SK-N-SH (cell line): Measurements from ENCODE around the gene SAXO1. TPM values are rescaled to one million over a fixed set of nuclear protein-coding genes. Genes with fewer than 3 reads are reported as not detected.
A peak's percentile ranks its signal among the peaks of the same experiment; 100 is the strongest.

Experiments
- CTCF ChIA-PET: fragments of 300-600, 350-600 bp; formaldehyde crosslinking; extraction: SDS; loops from one replicate; lab custom pipeline; 2021; lab: Yijun Ruan, JAX
- POLR2A ChIA-PET: fragments of 350-600 bp; sonication (Branson Sonifier 250); formaldehyde crosslinking; extraction: SDS; loops from one replicate; lab custom pipeline; 2020; ENCODE audit warnings: antibody characterized with exemption, inconsistent platforms; lab: Yijun Ruan, JAX
- DNase-seq: peaks from one replicate; pipeline ENCODE4 v3.0.0; 2012
- H2AFZ ChIP-seq: fragments of 200-600 bp; sonication (generic); 2 replicates; pipeline ENCODE4 v1.8.1; 2016; ENCODE audit warnings: antibody characterized with exemption, mild to moderate bottlenecking, low read depth
- H3F3A ChIP-seq: fragments of 200-600 bp; sonication (generic); replicated peaks from 2 replicates; pipeline ENCODE3; 2016; ENCODE audit warnings: antibody characterized with exemption, mild to moderate bottlenecking; ENCODE audit not compliant: insufficient read depth
- H3K27ac ChIP-seq, 2 experiments: fragments of 200-500 bp in 1 of 2; fragments of 200-600 bp in 1 of 2; sonication (Bioruptor generic) in 1 of 2; sonication (generic), shearing (Covaris generic) in 1 of 2; 2 replicates each; pipeline versions ENCODE4 v1.5.1 to v1.6.1; 2014 to 2016; ENCODE audit warnings: low read depth in 2 of 2, inconsistent platforms in 1 of 2, low read length in 1 of 2, mild to moderate bottlenecking in 1 of 2, mixed read lengths in 1 of 2
- H3K27me3 ChIP-seq: fragments of 200-600 bp; sonication (generic), shearing (Covaris generic); 2 replicates; pipeline ENCODE4 v1.6.1; 2016; ENCODE audit warnings: mixed run types; ENCODE audit not compliant: insufficient read depth
- H3K36me3 ChIP-seq, 2 experiments: fragments of 200-500 bp in 1 of 2; fragments of 200-600 bp in 1 of 2; sonication (Bioruptor generic) in 1 of 2; sonication (generic) in 1 of 2; replicated peaks in 1 of 2; 2 replicates each; pipeline versions ENCODE3 to v1.5.1; 2014 to 2016; ENCODE audit warnings: low read length in 1 of 2, mild to moderate bottlenecking in 1 of 2; ENCODE audit not compliant: insufficient read depth in 2 of 2, control insufficient read depth in 1 of 2
- H3K4me1 ChIP-seq, 2 experiments: fragments of 200-500 bp in 1 of 2; fragments of 200-600 bp in 1 of 2; sonication (Bioruptor generic) in 1 of 2; sonication (generic), shearing (Covaris generic) in 1 of 2; 2 replicates each; pipeline versions ENCODE4 v1.5.1 to v1.6.1; 2014 to 2016; ENCODE audit warnings: low read depth in 1 of 2, low read length in 1 of 2, mixed run types in 1 of 2; ENCODE audit not compliant: insufficient read depth in 2 of 2, control insufficient read depth in 1 of 2
- H3K4me2 ChIP-seq: fragments of 200-600 bp; sonication (generic), shearing (Covaris generic); 2 replicates; pipeline ENCODE4 v1.6.1; 2017; ENCODE audit warnings: mixed run types
- H3K4me3 ChIP-seq, 2 experiments: fragments of 200-500 bp in 1 of 2; fragments of 200-600 bp in 1 of 2; sonication (Bioruptor generic) in 1 of 2; sonication (generic), shearing (Covaris generic) in 1 of 2; 2 replicates each; pipeline versions ENCODE4 v1.5.1 to v1.8.1; 2014 to 2016; ENCODE audit warnings: low read depth in 2 of 2, inconsistent platforms in 1 of 2, low read length in 1 of 2, mild to moderate bottlenecking in 1 of 2, mixed read lengths in 1 of 2, moderate library complexity in 1 of 2
- H3K79me2 ChIP-seq: fragments of 200-600 bp; sonication (generic); 2 replicates; pipeline ENCODE4 v1.8.1; 2017; ENCODE audit warnings: mild to moderate bottlenecking; ENCODE audit not compliant: insufficient read depth
- H3K9ac ChIP-seq: fragments of 200-600 bp; sonication (generic); 2 replicates; pipeline ENCODE4 v1.6.1; 2017; ENCODE audit warnings: mixed run types
- H3K9me2 ChIP-seq: fragments of 200-600 bp; sonication (generic); 2 replicates; pipeline ENCODE4 v1.6.1; 2017; ENCODE audit warnings: mixed run types
- H3K9me3 ChIP-seq: fragments of 200-600 bp; sonication (generic); 2 replicates; pipeline ENCODE4 v1.6.1; 2017; ENCODE audit warnings: mixed run types, mild to moderate bottlenecking, moderate library complexity
- H4K20me1 ChIP-seq: fragments of 200-600 bp; sonication (generic); 2 replicates; pipeline ENCODE4 v1.6.1; 2017; ENCODE audit warnings: mild to moderate bottlenecking, mixed run types; ENCODE audit not compliant: insufficient read depth
- CHD2 ChIP-seq: fragments of 150-350 bp; IDR thresholded peaks from 2 replicates; pipeline ENCODE4 v1.6.1; 2018; ENCODE audit warnings: low read length; ENCODE audit not compliant: partially characterized antibody
- FOSL2 ChIP-seq: IDR thresholded peaks from 2 replicates; pipeline ENCODE4 v1.4.0; 2012; ENCODE audit warnings: low read depth, mild to moderate bottlenecking, moderate library complexity, borderline replicate concordance
- GABPA ChIP-seq: IDR thresholded peaks from 2 replicates; pipeline ENCODE4 v1.4.0; 2012; ENCODE audit warnings: low read depth, mild to moderate bottlenecking
- GATA2 ChIP-seq: sonication (generic); formaldehyde crosslinking; IDR thresholded peaks from 2 replicates; pipeline ENCODE4 v1.5.0; 2020; ENCODE audit warnings: mild to moderate bottlenecking, missing genetic modification reagents
- MXI1 ChIP-seq: IDR thresholded peaks from 2 replicates; pipeline ENCODE4 v1.6.1; 2012; ENCODE audit warnings: mild to moderate bottlenecking, low read depth, low read length, improper control_type of control experiment
- TAF1 ChIP-seq: IDR thresholded peaks from 2 replicates; pipeline ENCODE4 v1.6.1; 2012; ENCODE audit warnings: low read depth, mild to moderate bottlenecking, low read length, moderate library complexity, borderline replicate concordance
- WGBS: methylation state at CpG from one replicate; pipeline ENCODE4 v1.1.6; 2017; ENCODE audit warnings: low lambda C conversion rate; 5-methylcytosine and 5-hydroxymethylcytosine counted together
- polyA plus RNA-seq, 3 experiments: library from polyadenylated mRNA; depleted of rRNA; stranded (reverse); fragments of >200 nt; gene quantifications; 2 replicates each; pipeline ENCODE4 v1.2.3, GENCODE V29; 2012

Gene SAXO1
- polyA plus RNA-seq, 1 of the 3 experiments (the other 2 are of a cell fraction), result 0.03 TPM

DNA sequence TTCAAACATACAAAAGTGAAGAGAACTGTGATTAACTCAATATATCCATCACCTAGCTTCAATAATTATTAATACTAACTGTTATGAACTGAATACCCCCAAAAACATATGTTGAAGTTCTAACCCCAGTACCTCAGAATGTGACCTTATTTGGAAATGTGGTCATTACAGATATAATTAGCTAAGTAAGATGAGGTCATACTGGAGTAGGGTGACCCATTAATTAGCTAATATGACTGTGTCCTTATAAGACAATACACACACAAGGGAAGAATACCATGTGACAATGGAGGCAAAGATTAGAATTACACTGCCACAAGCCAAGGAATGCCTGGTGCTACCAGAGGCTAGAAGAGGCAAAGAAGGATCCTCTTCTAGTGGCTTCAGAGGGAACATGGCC lies 24.0 kb upstream of the SAXO1 start (continued):
- TF ChIP-seq CHD2 (no peak), FOSL2 (no peak), TAF1 (no peak)

GRCh38 chr9:19050637-19051591 lies 17.9 kb upstream of the SAXO1 start:
- H3K27me3 ChIP-seq, result no peaks in the 10 kb centered on the region
- peak overlapping the region; percentile 92 for H3K9ac ChIP-seq
- peak overlapping the region; percentile 77 for H3K4me2 ChIP-seq
- peaks cover 0 to 13% of the 10 kb centered on the region in 2 experiments; a peak in 2 of 4 replicates for H3K4me1 ChIP-seq
- POLR2A ChIA-PET, result interaction anchor here (1.0 to 1.5 kb wide), 2 partner anchors 10 to 46 kb away, joined by 3 to 4 read pairs; no protein-coding TSS in a partner anchor
- WGBS, result 59% methylated on average over 12 of the region's 12 CpGs
- peaks cover 3 to 19% of the 10 kb centered on the region in 2 experiments for H3K36me3 ChIP-seq
- H3K79me2 ChIP-seq, result peaks cover 41% of the 10 kb centered on the region
- DNase-seq, result no peak
- H3K4me3 ChIP-seq, result peak overlapping the region; percentile 86 to 87
- TF ChIP-seq GABPA, result no peak
- H4K20me1 ChIP-seq, result peaks cover 25% of the 10 kb centered on the region
- H3K27ac ChIP-seq, result peak overlapping the region in 1 of 2 experiments; percentile 95; a peak in 2 of 4 replicates
- H3K9me3 ChIP-seq, result no peaks in the 10 kb centered on the region
- no peaks in the 10 kb centered on the region for H3K9me2 ChIP-seq
- no peak overlapping the region for H2AFZ ChIP-seq
- peaks cover 39% of the 10 kb centered on the region for H3F3A ChIP-seq
- CTCF ChIA-PET, result interaction anchor here (1.1 to 5.0 kb wide), 4 partner anchors 35 to 406 kb away, joined by 3 to 44 read pairs (median 12); no protein-coding TSS in a partner anchor

GRCh38 chr9:19049917-19050636 lies 17.1 kb upstream of the SAXO1 start:
- Histone ChIP-seq H3K4me2 (peak overlapping the region; percentile 77), H3K9me3 (no peaks in the 10 kb centered on the region), H3K36me3 (peaks cover 3 to 16% of the 10 kb centered on the region in 2 experiments), H2AFZ (no peak overlapping the region), H3K9ac (peak overlapping the region; percentile 92), H3K9me2 (no peaks in the 10 kb centered on the region), H4K20me1 (peaks cover 25% of the 10 kb centered on the region), H3K4me3 (peak overlapping the region; percentile 86 to 87), H3K27me3 (no peaks in the 10 kb centered on the region), H3K4me1 (peaks cover 0 to 13% of the 10 kb centered on the region in 2 experiments; a peak in 2 of 4 replicates), H3K79me2 (peaks cover 41% of the 10 kb centered on the region), H3K27ac (peak overlapping the region; percentile 93 to 95), H3F3A (peaks cover 35% of the 10 kb centered on the region)
- TF ChIP-seq MXI1 (0 out of 2 replicates have a peak, but pooled peaks have one; percentile 8), GATA2 (CRISPR knock-in tag) (no peak)
- CTCF ChIA-PET, result interaction anchor here (1.2 to 5.0 kb wide), 5 partner anchors 21 to 407 kb away, joined by 3 to 44 read pairs (median 5); no protein-coding TSS in a partner anchor
- POLR2A ChIA-PET, result interaction anchor here (1.0 kb wide), 1 partner anchor 11 kb away, joined by 4 read pairs; no protein-coding TSS in a partner anchor
- peak; percentile 36 for DNase-seq
- WGBS, result 2% methylated on average over 28 of the region's 33 CpGs
